A172 (cell line): ENCODE data around the gene ADNP. TPM values are rescaled to one million over a fixed set of nuclear protein-coding genes. Genes with fewer than 3 reads are reported as not detected.

ENCODE experiments used
- DNase-seq: peaks from one replicate; pipeline ENCODE4 v3.0.0-alpha.2; 2015; ENCODE audit warnings: low spot score
- total RNA-seq: library from RNA; depleted of rRNA; stranded (reverse); fragments of >200 nt; shearing (Covaris generic); gene quantifications from 2 replicates; pipeline ENCODE4 v1.2.3, GENCODE V29; 2014; rRNA removed

The ADNP gene
- total RNA-seq, 1 experiment from 2014 or later, result 23.2 TPM

- DNase-seq, result no peak
These were observed 80.4 kb downstream of the ADNP start for GRCh38 chr20:50850721-50851286.

GRCh38 chr20:50848846-50849673, 82.2 kb downstream of the ADNP start:
- peak; percentile 47 for DNase-seq

GRCh38 chr20:50848341-50848808, 82.9 kb downstream of the ADNP start:
- DNase-seq, result no peak

GRCh38 chr20:50845566-50846215, 85.5 kb downstream of the ADNP start:
- no peak for DNase-seq

- peak; percentile 90 for DNase-seq
These were observed 86.7 kb downstream of the ADNP start for GRCh38 chr20:50844430-50845100.

- DNase-seq, result no peak
These were observed 87.6 kb downstream of the ADNP start for GRCh38 chr20:50843331-50844276.

GRCh38 chr20:50842821-50843220, 88.4 kb downstream of the ADNP start:
- no peak for DNase-seq

Other genes with a start within 250 kb of the ADNP start
- gene RIPOR3, start 239.9 kb downstream of the ADNP start, total RNA-seq, result 0.07 TPM in 1 of 2 replicates, not detected in the other
- 3.2 and 4.7 TPM in 2 replicates for gene PARD6B, start 199.9 kb downstream of the ADNP start, total RNA-seq
- 21.4 and 43.8 TPM in 2 replicates for gene BCAS4, start 136.4 kb downstream of the ADNP start, total RNA-seq
- gene DPM1, start 27.1 kb upstream of the ADNP start, total RNA-seq, result 207 and 247 TPM in 2 replicates
- gene MOCS3, start 27.4 kb upstream of the ADNP start, total RNA-seq, result 9.0 and 9.4 TPM in 2 replicates
- gene KCNG1, start 91.7 kb upstream of the ADNP start, total RNA-seq, result 6.2 and 12.4 TPM in 2 replicates